ENCODE measurements around the gene SEC23A. TPM values are rescaled to one million over a fixed set of nuclear protein-coding genes. Genes with fewer than 3 reads are reported as not detected.

SEC23A gene
- total RNA-seq, 1 donor from 2014 or later = 107 TPM

DNA sequence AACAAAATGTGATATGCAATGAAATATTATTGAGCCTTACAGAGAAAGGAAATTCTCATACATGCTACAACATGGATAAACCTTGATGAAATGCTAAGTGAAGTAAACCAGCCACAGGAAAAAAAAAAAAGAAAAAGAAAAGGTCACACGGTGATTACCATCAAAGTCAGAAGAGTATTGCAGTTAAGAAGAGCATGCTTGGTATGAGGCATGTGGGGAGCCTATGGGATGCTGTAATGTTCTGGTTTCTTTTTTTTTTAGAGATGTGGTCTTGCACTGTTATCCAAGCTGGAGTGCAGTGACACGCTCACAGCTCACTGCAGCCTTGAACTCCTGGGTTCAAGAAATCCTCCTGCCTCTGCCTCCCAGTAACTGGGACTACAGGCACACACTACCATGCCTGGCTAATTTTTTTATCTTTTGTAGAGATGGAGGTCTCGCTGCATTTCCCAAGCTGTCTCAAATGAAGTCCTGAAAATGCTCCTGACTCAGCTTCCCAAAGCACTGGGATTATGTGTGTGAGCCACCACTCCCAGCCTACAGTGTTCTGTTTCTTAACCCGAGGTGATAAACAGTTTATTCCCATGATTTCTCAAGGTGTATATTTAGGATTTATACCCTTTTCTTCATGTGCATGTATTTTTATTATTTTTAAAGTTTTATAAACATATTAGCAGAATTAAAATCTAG lies 96.2 kb downstream of the SEC23A start:
- no peaks in the 10 kb centered on the region for H3K36me3 Mint-ChIP-seq
- TF ChIP-seq, protein P1, sequence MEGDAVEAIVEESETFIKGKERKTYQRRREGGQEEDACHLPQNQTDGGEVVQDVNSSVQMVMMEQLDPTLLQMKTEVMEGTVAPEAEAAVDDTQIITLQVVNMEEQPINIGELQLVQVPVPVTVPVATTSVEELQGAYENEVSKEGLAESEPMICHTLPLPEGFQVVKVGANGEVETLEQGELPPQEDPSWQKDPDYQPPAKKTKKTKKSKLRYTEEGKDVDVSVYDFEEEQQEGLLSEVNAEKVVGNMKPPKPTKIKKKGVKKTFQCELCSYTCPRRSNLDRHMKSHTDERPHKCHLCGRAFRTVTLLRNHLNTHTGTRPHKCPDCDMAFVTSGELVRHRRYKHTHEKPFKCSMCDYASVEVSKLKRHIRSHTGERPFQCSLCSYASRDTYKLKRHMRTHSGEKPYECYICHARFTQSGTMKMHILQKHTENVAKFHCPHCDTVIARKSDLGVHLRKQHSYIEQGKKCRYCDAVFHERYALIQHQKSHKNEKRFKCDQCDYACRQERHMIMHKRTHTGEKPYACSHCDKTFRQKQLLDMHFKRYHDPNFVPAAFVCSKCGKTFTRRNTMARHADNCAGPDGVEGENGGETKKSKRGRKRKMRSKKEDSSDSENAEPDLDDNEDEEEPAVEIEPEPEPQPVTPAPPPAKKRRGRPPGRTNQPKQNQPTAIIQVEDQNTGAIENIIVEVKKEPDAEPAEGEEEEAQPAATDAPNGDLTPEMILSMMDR (IDR thresholded peaks at IDR 0.05; ENCODE audit: unreplicated experiment) = no peak
- DNase-seq (ENCODE audit: low spot score in 2 of 2, unreplicated experiment in 2 of 2) = no peak
- no peak overlapping the region for H3K4me3 Mint-ChIP-seq
- H3K4me1 Mint-ChIP-seq = no peaks in the 10 kb centered on the region
- no peaks in the 10 kb centered on the region for H3K27me3 Mint-ChIP-seq (ENCODE audit: low read depth)
- H3K27ac Mint-ChIP-seq = no peak overlapping the region
- no peaks in the 10 kb centered on the region for H3K9me3 Mint-ChIP-seq

- H3K27me3 Mint-ChIP-seq (ENCODE audit: low read depth) = no peaks in the 10 kb centered on the region
- H3K27ac Mint-ChIP-seq = no peak overlapping the region
- no peaks in the 10 kb centered on the region for H3K4me1 Mint-ChIP-seq
- no peaks in the 10 kb centered on the region for H3K36me3 Mint-ChIP-seq
- no peak for DNase-seq (ENCODE audit: low spot score in 2 of 2, unreplicated experiment in 2 of 2)
- no peak overlapping the region for H3K4me3 Mint-ChIP-seq
- TF ChIP-seq, protein P1 (IDR thresholded peaks at IDR 0.05; ENCODE audit: unreplicated experiment) = no peak
- H3K9me3 Mint-ChIP-seq = no peaks in the 10 kb centered on the region
Observed at GRCh38 chr14:39005044-39005880, 97.8 kb downstream of the SEC23A start.

- no peaks in the 10 kb centered on the region for H3K9me3 Mint-ChIP-seq
- no peak overlapping the region for H3K27ac Mint-ChIP-seq
- H3K4me1 Mint-ChIP-seq = peaks cover 3% of the 10 kb centered on the region
- H3K36me3 Mint-ChIP-seq = no peaks in the 10 kb centered on the region
- TF ChIP-seq, protein P1 (IDR thresholded peaks at IDR 0.05; ENCODE audit: unreplicated experiment) = no peak
- no peak overlapping the region for H3K4me3 Mint-ChIP-seq
- no peaks in the 10 kb centered on the region for H3K27me3 Mint-ChIP-seq (ENCODE audit: low read depth)
- no peak for DNase-seq (ENCODE audit: low spot score in 2 of 2, unreplicated experiment in 2 of 2)
Observed at GRCh38 chr14:38999949-39000348, 103.1 kb downstream of the SEC23A start.

DNA sequence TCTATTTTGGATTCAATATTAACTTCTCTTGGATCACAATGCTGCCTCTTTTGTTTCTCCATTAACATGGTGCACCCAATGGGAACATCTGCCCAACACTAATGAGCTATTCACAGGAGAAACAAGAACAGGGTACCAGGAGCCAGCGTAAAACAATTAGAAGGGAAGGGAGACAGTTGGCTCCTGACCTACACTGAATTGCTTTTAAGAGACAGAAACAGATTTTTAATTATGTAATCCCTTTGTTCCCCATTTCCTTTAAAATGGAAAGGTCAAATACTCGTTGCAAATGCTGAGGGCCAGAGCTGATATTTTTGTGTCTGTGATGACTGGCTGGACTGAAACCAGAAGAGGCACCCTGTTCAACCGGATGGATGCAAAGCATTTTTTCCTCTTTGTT lies 108.3 kb downstream of the SEC23A start:
- Mint-ChIP-seq H3K4me1 (peaks cover 6% of the 10 kb centered on the region), H3K9me3 (peaks cover 4% of the 10 kb centered on the region), H3K36me3 (no peaks in the 10 kb centered on the region), H3K27ac (no peak overlapping the region), H3K4me3 (no peak overlapping the region), H3K27me3 (ENCODE audit: low read depth) (no peaks in the 10 kb centered on the region)
- no peak for DNase-seq (ENCODE audit: low spot score in 2 of 2, unreplicated experiment in 2 of 2)
- TF ChIP-seq, protein P1 (IDR thresholded peaks at IDR 0.05; ENCODE audit: unreplicated experiment) = no peak

GRCh38 chr14:38993981-38994380 lies 109.1 kb downstream of the SEC23A start:
- TF ChIP-seq, protein P1 (IDR thresholded peaks at IDR 0.05; ENCODE audit: unreplicated experiment) = no peak
- Mint-ChIP-seq H3K4me3 (no peak overlapping the region), H3K27me3 (ENCODE audit: low read depth) (no peaks in the 10 kb centered on the region), H3K9me3 (peaks cover 4% of the 10 kb centered on the region), H3K27ac (no peak overlapping the region), H3K36me3 (no peaks in the 10 kb centered on the region), H3K4me1 (peaks cover 6% of the 10 kb centered on the region)
- no peak for DNase-seq (ENCODE audit: low spot score in 2 of 2, unreplicated experiment in 2 of 2)

Measured in mesothelial cell of epicardium (in vitro differentiated cells).